HEK293 (cell line): ENCODE data around the gene PPIP5K2.

Experiments used
- CTCF ChIA-PET: fragments of 350-600 bp; formaldehyde crosslinking; extraction: SDS; loops from one replicate; lab custom pipeline; 2021; ENCODE audit warnings: antibody characterized with exemption; lab: Yijun Ruan, JAX
- POLR2A ChIA-PET: fragments of 300-600 bp; formaldehyde crosslinking; extraction: SDS; loops from one replicate; lab custom pipeline; 2020; ENCODE audit warnings: antibody characterized with exemption, inconsistent platforms; lab: Yijun Ruan, JAX
- H3K27ac ChIP-seq: fragments of 200-500 bp; sonication (Bioruptor generic); 2 replicates; pipeline ENCODE4 v1.5.1; 2014; ENCODE audit warnings: low read depth, low read length, control low read depth, inconsistent platforms; ENCODE audit errors: extremely low read depth
- H3K36me3 ChIP-seq, 2 experiments: fragments of 200-500 bp in 1 of 2; sonication (Bioruptor generic) in 1 of 2; 1 replicate in 1 of 2; 2 replicates in 1 of 2; pipeline ENCODE4 v1.5.1; 2014 to 2017; ENCODE audit warnings: inconsistent platforms in 2 of 2, low read length in 2 of 2; ENCODE audit not compliant: control insufficient read depth in 2 of 2, insufficient read depth in 1 of 2
- H3K4me1 ChIP-seq: fragments of 200-500 bp; sonication (Bioruptor generic); 2 replicates; pipeline ENCODE4 v1.5.1; 2014; ENCODE audit warnings: mild to moderate bottlenecking, low read length, inconsistent platforms; ENCODE audit not compliant: control insufficient read depth, insufficient read depth
- H3K4me3 ChIP-seq: 2 replicates; pipeline ENCODE4 v1.5.1; 2011; ENCODE audit warnings: low read depth, mild to moderate bottlenecking, control low read depth, low read length, moderate library complexity
- H3K9me3 ChIP-seq: fragments of 200-500 bp; sonication (Bioruptor generic); 2 replicates; pipeline ENCODE4 v1.5.1; 2014; ENCODE audit warnings: low read depth, low read length, inconsistent platforms; ENCODE audit not compliant: control insufficient read depth, insufficient read depth
- IKZF3 ChIP-seq: fragments of 450-650 bp; IDR thresholded peaks from 2 replicates; pipeline ENCODE4 v1.5.0; 2018; ENCODE audit warnings: missing biosample characterization, mild to moderate bottlenecking, missing genetic modification characterization, moderate library complexity
- KLF1 ChIP-seq: fragments of 450-650 bp; formaldehyde crosslinking; IDR thresholded peaks from 2 replicates; pipeline ENCODE4 v1.5.1; 2016; ENCODE audit warnings: missing biosample characterization, missing genetic modification characterization
- KLF8 ChIP-seq: fragments of 450-650 bp; formaldehyde crosslinking; IDR thresholded peaks from 2 replicates; pipeline ENCODE4 v1.5.1; 2016; ENCODE audit warnings: missing biosample characterization, missing genetic modification characterization
- MZF1 ChIP-seq: fragments of 450-650 bp; formaldehyde crosslinking; IDR thresholded peaks from 2 replicates; pipeline ENCODE4 v1.5.1; 2017; ENCODE audit warnings: missing biosample characterization, missing genetic modification characterization, borderline replicate concordance
- RBAK ChIP-seq: fragments of 450-650 bp; formaldehyde crosslinking; IDR thresholded peaks from 2 replicates; pipeline ENCODE4 v1.5.1; 2016; ENCODE audit warnings: missing biosample characterization, missing genetic modification characterization
- SP2 ChIP-seq: fragments of 450-650 bp; formaldehyde crosslinking; IDR thresholded peaks from 2 replicates; pipeline ENCODE4 v1.5.1; 2016; ENCODE audit warnings: missing biosample characterization, missing genetic modification characterization
- SP7 ChIP-seq: fragments of 450-650 bp; formaldehyde crosslinking; IDR thresholded peaks from 2 replicates; pipeline ENCODE4 v1.5.1; 2016; ENCODE audit warnings: missing biosample characterization, missing genetic modification characterization
- TRIM28 ChIP-seq: IDR thresholded peaks from 2 replicates; pipeline ENCODE4 v1.6.1; 2011; ENCODE audit warnings: low read length, control low read depth, borderline replicate concordance
- ZFHX2 ChIP-seq: fragments of 450-650 bp; formaldehyde crosslinking; conservative IDR thresholded peaks from 2 replicates; pipeline ENCODE4 v1.5.1; 2016; ENCODE audit warnings: missing biosample characterization, missing genetic modification characterization
- ZNF10 ChIP-seq: fragments of 450-650 bp; formaldehyde crosslinking; IDR thresholded peaks from 2 replicates; pipeline ENCODE4 v1.5.1; 2017; ENCODE audit warnings: missing biosample characterization, missing genetic modification characterization
- ZNF2 ChIP-seq: fragments of 450-650 bp; formaldehyde crosslinking; IDR thresholded peaks from 2 replicates; pipeline ENCODE4 v1.5.1; 2016; ENCODE audit warnings: missing biosample characterization, missing genetic modification characterization
- ZNF366 ChIP-seq: fragments of 450-650 bp; formaldehyde crosslinking; conservative IDR thresholded peaks from 2 replicates; pipeline ENCODE4 v1.5.1; 2016; ENCODE audit warnings: missing biosample characterization, missing genetic modification characterization
- ZNF394 ChIP-seq: fragments of 450-650 bp; formaldehyde crosslinking; IDR thresholded peaks from 2 replicates; pipeline ENCODE4 v1.5.1; 2016; ENCODE audit warnings: missing biosample characterization, missing genetic modification characterization, mild to moderate bottlenecking, moderate library complexity, borderline replicate concordance
- ZNF629 ChIP-seq: fragments of 450-650 bp; formaldehyde crosslinking; IDR thresholded peaks from 2 replicates; pipeline ENCODE4 v1.5.1; 2017; ENCODE audit warnings: missing biosample characterization, missing genetic modification characterization
- ZNF701 ChIP-seq: fragments of 450-650 bp; formaldehyde crosslinking; IDR thresholded peaks from 2 replicates; pipeline ENCODE4 v1.5.1; 2016; ENCODE audit warnings: missing biosample characterization, missing genetic modification characterization
- TF ChIP-seq, protein P1 (sequence below): fragments of 450-650 bp; formaldehyde crosslinking; IDR thresholded peaks from 2 replicates; pipeline ENCODE4 v1.5.1; 2016; ENCODE audit warnings: missing biosample characterization, missing genetic modification characterization
- TF ChIP-seq, protein P2 (sequence below): fragments of 450-650 bp; formaldehyde crosslinking; IDR thresholded peaks from 2 replicates; pipeline ENCODE4 v1.5.1; 2016; ENCODE audit warnings: missing biosample characterization, missing genetic modification characterization
- TF ChIP-seq, protein P3 (sequence below): fragments of 450-650 bp; formaldehyde crosslinking; IDR thresholded peaks from 2 replicates; pipeline ENCODE4 v1.5.1; 2016; ENCODE audit warnings: missing biosample characterization, missing genetic modification characterization, borderline replicate concordance

Gene PPIP5K2

DNA sequence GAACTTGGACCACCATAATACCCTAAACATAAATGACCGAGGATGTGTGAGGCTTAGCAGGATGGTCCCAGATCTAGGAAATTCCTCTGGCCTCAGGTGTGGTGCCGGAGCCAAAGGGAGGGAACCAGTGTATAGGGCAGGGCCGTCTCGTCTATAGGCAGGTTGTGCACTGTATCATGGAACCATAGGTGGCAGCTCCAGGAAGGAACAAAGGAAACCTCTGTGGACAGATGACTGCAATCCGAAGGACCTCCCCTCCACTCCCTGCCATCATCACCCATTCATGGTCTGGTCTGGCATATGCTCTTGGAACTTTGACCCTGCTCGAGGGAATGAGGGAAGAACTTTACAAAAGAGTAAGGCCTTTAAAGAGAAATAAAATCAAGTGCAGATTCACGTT is 135.6 kb downstream of the PPIP5K2 start (continued):
- TF ChIP-seq, protein P1, sequence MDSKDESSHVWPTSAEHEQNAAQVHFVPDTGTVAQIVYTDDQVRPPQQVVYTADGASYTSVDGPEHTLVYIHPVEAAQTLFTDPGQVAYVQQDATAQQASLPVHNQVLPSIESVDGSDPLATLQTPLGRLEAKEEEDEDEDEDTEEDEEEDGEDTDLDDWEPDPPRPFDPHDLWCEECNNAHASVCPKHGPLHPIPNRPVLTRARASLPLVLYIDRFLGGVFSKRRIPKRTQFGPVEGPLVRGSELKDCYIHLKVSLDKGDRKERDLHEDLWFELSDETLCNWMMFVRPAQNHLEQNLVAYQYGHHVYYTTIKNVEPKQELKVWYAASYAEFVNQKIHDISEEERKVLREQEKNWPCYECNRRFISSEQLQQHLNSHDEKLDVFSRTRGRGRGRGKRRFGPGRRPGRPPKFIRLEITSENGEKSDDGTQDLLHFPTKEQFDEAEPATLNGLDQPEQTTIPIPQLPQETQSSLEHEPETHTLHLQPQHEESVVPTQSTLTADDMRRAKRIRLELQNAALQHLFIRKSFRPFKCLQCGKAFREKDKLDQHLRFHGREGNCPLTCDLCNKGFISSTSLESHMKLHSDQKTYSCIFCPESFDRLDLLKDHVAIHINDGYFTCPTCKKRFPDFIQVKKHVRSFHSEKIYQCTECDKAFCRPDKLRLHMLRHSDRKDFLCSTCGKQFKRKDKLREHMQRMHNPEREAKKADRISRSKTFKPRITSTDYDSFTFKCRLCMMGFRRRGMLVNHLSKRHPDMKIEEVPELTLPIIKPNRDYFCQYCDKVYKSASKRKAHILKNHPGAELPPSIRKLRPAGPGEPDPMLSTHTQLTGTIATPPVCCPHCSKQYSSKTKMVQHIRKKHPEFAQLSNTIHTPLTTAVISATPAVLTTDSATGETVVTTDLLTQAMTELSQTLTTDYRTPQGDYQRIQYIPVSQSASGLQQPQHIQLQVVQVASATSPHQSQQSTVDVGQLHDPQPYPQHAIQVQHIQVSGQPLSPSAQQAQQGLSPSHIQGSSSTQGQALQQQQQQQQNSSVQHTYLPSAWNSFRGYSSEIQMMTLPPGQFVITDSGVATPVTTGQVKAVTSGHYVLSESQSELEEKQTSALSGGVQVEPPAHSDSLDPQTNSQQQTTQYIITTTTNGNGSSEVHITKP (tag by site-specific recombination), result no peak

DNA sequence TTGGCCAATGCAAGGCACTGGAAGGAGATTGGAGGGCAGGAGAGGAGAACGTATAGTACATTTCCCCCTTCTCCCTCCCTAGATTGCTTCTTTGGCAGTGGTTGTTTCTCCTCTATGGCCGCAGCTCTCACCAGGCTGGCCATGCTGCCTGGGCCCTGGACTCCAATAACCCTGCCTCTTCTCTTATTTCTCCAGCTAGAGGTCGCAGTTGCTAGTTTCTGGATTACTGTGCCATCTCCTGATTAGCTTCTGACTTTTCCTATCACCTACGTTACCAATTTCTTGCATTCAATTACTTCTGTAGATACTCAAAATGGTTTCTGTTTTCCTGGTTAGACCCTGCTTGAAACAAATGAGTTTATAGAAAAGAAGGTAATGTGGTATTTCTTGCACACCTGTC is 136.1 kb downstream of the PPIP5K2 start:
- no peak for TF ChIP-seq RBAK (tag by site-specific recombination)
- peak; percentile 91 for TF ChIP-seq ZNF10 (tag by site-specific recombination)
- Histone ChIP-seq H3K4me1 (no peaks in the 10 kb centered on the region), H3K9me3 (no peaks in the 10 kb centered on the region), H3K4me3 (no peak overlapping the region), H3K27ac (no peak overlapping the region), H3K36me3 (no peaks in the 10 kb centered on the region)
- CTCF ChIA-PET, result interaction anchor here (0.5 to 1.6 kb wide), 4 partner anchors 24 to 100 kb away, joined by 3 to 4 read pairs (median 3); no protein-coding TSS in a partner anchor
- POLR2A ChIA-PET, result no interaction called here

DNA sequence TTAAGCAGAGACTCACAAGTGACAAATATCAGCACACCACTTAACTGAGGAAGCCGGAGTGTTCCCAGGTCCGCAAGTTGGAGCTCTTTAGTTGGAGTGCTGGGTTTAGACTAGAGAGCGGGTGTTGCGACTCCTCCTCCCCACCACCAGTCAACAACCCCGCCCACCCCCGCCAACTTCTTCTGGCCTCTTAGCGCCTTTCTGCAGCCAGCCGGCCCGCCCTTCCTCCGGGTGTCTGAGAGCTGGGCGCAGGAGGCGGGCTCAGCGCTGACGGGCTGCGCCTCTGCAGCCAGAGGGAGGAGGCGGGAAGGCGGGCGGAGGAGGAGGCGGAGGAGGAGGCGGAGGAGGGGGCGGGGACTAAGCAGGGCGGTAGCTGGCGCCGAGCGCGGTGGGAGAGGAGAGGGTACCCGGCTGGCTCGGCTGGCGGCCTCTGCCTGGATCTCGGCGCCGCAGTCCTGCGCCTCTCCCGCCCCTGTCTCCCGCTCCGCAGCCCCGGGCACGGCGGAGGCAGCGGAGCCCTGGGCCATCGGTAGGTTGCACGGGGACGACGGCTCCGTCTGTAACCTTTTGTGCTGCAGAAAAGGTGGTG is 138.4 kb downstream of the PPIP5K2 start, which contains the start of gene MACIR:
Gene MACIR, plus strand, starts transcription at position 396 of the 589 bp plus-strand sequence. CDS start 17,157 bp downstream, outside the sequence.
- H3K27ac ChIP-seq, result peak within 1 kb of the TSS; percentile 94
- peak; percentile 97 for TF ChIP-seq SP2 (tag by site-specific recombination)
- TF ChIP-seq MZF1 (tag by site-specific recombination), result peak; percentile 92; the same call in 1 of the 2 replicates
- TF ChIP-seq ZNF366 (tag by site-specific recombination), result peak; percentile 50; the same call in 1 of the 2 replicates
- peak; percentile 84 for TF ChIP-seq SP7
- TF ChIP-seq, protein P2, sequence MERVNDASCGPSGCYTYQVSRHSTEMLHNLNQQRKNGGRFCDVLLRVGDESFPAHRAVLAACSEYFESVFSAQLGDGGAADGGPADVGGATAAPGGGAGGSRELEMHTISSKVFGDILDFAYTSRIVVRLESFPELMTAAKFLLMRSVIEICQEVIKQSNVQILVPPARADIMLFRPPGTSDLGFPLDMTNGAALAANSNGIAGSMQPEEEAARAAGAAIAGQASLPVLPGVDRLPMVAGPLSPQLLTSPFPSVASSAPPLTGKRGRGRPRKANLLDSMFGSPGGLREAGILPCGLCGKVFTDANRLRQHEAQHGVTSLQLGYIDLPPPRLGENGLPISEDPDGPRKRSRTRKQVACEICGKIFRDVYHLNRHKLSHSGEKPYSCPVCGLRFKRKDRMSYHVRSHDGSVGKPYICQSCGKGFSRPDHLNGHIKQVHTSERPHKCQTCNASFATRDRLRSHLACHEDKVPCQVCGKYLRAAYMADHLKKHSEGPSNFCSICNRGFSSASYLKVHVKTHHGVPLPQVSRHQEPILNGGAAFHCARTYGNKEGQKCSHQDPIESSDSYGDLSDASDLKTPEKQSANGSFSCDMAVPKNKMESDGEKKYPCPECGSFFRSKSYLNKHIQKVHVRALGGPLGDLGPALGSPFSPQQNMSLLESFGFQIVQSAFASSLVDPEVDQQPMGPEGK (tag by site-specific recombination), result peak; percentile 93
- TF ChIP-seq, protein P3, sequence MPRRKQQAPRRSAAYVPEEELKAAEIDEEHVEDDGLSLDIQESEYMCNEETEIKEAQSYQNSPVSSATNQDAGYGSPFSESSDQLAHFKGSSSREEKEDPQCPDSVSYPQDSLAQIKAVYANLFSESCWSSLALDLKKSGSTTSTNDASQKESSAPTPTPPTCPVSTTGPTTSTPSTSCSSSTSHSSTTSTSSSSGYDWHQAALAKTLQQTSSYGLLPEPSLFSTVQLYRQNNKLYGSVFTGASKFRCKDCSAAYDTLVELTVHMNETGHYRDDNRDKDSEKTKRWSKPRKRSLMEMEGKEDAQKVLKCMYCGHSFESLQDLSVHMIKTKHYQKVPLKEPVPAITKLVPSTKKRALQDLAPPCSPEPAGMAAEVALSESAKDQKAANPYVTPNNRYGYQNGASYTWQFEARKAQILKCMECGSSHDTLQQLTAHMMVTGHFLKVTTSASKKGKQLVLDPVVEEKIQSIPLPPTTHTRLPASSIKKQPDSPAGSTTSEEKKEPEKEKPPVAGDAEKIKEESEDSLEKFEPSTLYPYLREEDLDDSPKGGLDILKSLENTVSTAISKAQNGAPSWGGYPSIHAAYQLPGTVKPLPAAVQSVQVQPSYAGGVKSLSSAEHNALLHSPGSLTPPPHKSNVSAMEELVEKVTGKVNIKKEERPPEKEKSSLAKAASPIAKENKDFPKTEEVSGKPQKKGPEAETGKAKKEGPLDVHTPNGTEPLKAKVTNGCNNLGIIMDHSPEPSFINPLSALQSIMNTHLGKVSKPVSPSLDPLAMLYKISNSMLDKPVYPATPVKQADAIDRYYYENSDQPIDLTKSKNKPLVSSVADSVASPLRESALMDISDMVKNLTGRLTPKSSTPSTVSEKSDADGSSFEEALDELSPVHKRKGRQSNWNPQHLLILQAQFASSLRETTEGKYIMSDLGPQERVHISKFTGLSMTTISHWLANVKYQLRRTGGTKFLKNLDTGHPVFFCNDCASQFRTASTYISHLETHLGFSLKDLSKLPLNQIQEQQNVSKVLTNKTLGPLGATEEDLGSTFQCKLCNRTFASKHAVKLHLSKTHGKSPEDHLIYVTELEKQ (tag by site-specific recombination), result peak; percentile 9; the same call in 1 of the 2 replicates
- TF ChIP-seq IKZF3 (tag by site-specific recombination), result 0 out of 2 replicates have a peak, but pooled peaks have one; percentile 18
- TF ChIP-seq KLF8 (tag by site-specific recombination), result peak; percentile 87
- TF ChIP-seq ZNF394 (tag by site-specific recombination), result peak; percentile 53; the same call in 1 of the 2 replicates
- TF ChIP-seq KLF1 (tag by site-specific recombination), result peak; percentile 81; the same call in 1 of the 2 replicates
- TF ChIP-seq ZFHX2, result peak; percentile 99
- TF ChIP-seq ZNF629 (tag by site-specific recombination), result 0 out of 2 replicates have a peak, but pooled peaks have one; percentile 55
- TF ChIP-seq, protein P1 (tag by site-specific recombination), result 0 out of 2 replicates have a peak, but pooled peaks have one; percentile 29
- peak; percentile 89; the same call in 1 of the 2 replicates for TF ChIP-seq ZNF2 (tag by site-specific recombination)
- no peak for TF ChIP-seq ZNF701 (tag by site-specific recombination)
- no peak for TF ChIP-seq TRIM28

More for the DNA sequence above, 138.4 kb downstream of the PPIP5K2 start, which contains the start of gene MACIR:
- ChIA-PET CTCF (no interaction called here), POLR2A (interaction anchor here (0.5 to 2.4 kb wide), 23 partner anchors 9 to 1519 kb away, joined by 3 to 22 read pairs (median 4); partner anchors contain the start of genes GIN1 and PPIP5K2)
- Histone ChIP-seq H3K4me3 (peak within 1 kb of the TSS; percentile 94), H3K36me3 (no peaks in the 10 kb centered on the region), H3K4me1 (no peaks in the 10 kb centered on the region), H3K9me3 (no peaks in the 10 kb centered on the region)
